ENCODE results near the gene SKIC8. TPM values are rescaled to one million over a fixed set of nuclear protein-coding genes. Genes with fewer than 3 reads are reported as not detected.

SKIC8 gene
- total RNA-seq, 5 donors from 2014 or later (not counting 1 experiment from before 2014, with no cell fraction given), result 25.6 to 42.8 (median 33.5) TPM

GRCh38 chr15:78266806-78267205, 32.6 kb downstream of the SKIC8 start:
- ChIA-PET CTCF (no interaction called here), POLR2A (interaction anchor here (0.6 to 1.4 kb wide), 2 partner anchors 32 to 310 kb away, joined by 6 to 14 read pairs; partner anchors contain the start of gene SKIC8 (in 1 of the 2))
- Histone ChIP-seq H3K36me3 (ENCODE audit: control insufficient read depth in 2 of 2, extremely low read depth in 1 of 2, insufficient read depth in 1 of 2, low read length in 1 of 2) (peaks cover 0 to 10% of the 10 kb centered on the region in 2 donors), H3K4me3 (ENCODE audit: control insufficient read depth in 1 of 2, extremely low read depth in 1 of 2, low read length in 1 of 2) (no peak overlapping the region), H3K4me1 (ENCODE audit: control insufficient read depth in 1 of 2, extremely low read depth in 1 of 2, insufficient read depth in 2 of 2, low read length in 2 of 2) (peaks cover 10 to 23% of the 10 kb centered on the region in 2 experiments), H3K27me3 (replicated peaks in 1 of 2; ENCODE audit: control insufficient read depth in 2 of 2, extremely low read depth in 1 of 2, insufficient read depth in 2 of 2, low read length in 1 of 2) (no peaks in the 10 kb centered on the region), H3K9me3 (no peaks in the 10 kb centered on the region), H3K27ac (ENCODE audit: low read length) (no peak overlapping the region)
- H3K27me3 Mint-ChIP-seq, result no peaks in the 10 kb centered on the region
- H3K36me3 Mint-ChIP-seq, result peaks cover 4% of the 10 kb centered on the region
- peaks cover 33 to 36% (median 36%) of the 10 kb centered on the region in 3 donors for H3K4me1 Mint-ChIP-seq
- no CpG with 5 or more reads among the region's 2 CpGs for WGBS (ENCODE audit: insufficient coverage)
- DNase-seq, result no peak
- no peak for ATAC-seq (replicated peaks in 1 of 4)
- peak overlapping the region; percentile 15 to 70 for H3K27ac Mint-ChIP-seq
- H3K9me3 Mint-ChIP-seq, result no peaks in the 10 kb centered on the region
- H3K4me3 Mint-ChIP-seq, result no peak overlapping the region

- no peaks in the 10 kb centered on the region for H3K9me3 Mint-ChIP-seq
- ATAC-seq (replicated peaks in 1 of 4), result no peak
- peaks cover 4% of the 10 kb centered on the region for H3K36me3 Mint-ChIP-seq
- no peaks in the 10 kb centered on the region for H3K27me3 Mint-ChIP-seq
- H3K4me3 Mint-ChIP-seq, result peak overlapping the region in 2 of 3 donors; percentile 83 to 86
- peaks cover 10 to 23% of the 10 kb centered on the region in 2 experiments for H3K4me1 ChIP-seq (ENCODE audit: control insufficient read depth in 1 of 2, extremely low read depth in 1 of 2, insufficient read depth in 2 of 2, low read length in 2 of 2)
- H3K4me3 ChIP-seq (ENCODE audit: control insufficient read depth in 1 of 2, extremely low read depth in 1 of 2, low read length in 1 of 2), result no peak overlapping the region
- peak overlapping the region; percentile 85 to 88 for H3K27ac Mint-ChIP-seq
- POLR2A ChIA-PET, result interaction anchor here (0.6 to 1.4 kb wide), 3 partner anchors 33 to 309 kb away, joined by 5 to 14 read pairs (median 6); partner anchors contain the start of gene SKIC8 (in 1 of the 2)
- H3K27ac ChIP-seq (ENCODE audit: low read length), result peak overlapping the region; percentile 74
- CTCF ChIA-PET, result interaction anchor here in 1 of 2 donors (0.6 kb wide), 1 partner anchor 158 kb away, joined by 3 read pairs; no protein-coding TSS in a partner anchor
- no peak for DNase-seq
- peaks cover 0 to 5% of the 10 kb centered on the region in 2 donors for H3K36me3 ChIP-seq (ENCODE audit: control insufficient read depth in 2 of 2, extremely low read depth in 1 of 2, insufficient read depth in 1 of 2, low read length in 1 of 2)
- H3K9me3 ChIP-seq, result no peaks in the 10 kb centered on the region
- H3K27me3 ChIP-seq (replicated peaks in 1 of 2; ENCODE audit: control insufficient read depth in 2 of 2, extremely low read depth in 1 of 2, insufficient read depth in 2 of 2, low read length in 1 of 2), result no peaks in the 10 kb centered on the region
- H3K4me1 Mint-ChIP-seq, result peaks cover 33 to 36% (median 36%) of the 10 kb centered on the region in 3 donors
Observed at GRCh38 chr15:78266229-78266628, 33.2 kb downstream of the SKIC8 start.

GRCh38 chr15:78265752-78266224, 33.6 kb downstream of the SKIC8 start:
- H3K27ac ChIP-seq (ENCODE audit: low read length), result peak overlapping the region; percentile 74

GRCh38 chr15:78265137-78265460, 34.3 kb downstream of the SKIC8 start:
- WGBS (ENCODE audit: insufficient coverage), result 44% methylated on average over 8 of the region's 12 CpGs
- POLR2A ChIA-PET, result interaction anchor here (0.6 to 1.5 kb wide), 3 partner anchors 35 to 172 kb away, joined by 3 to 8 read pairs (median 5); partner anchors contain the start of gene SKIC8 (in 2 of the 2)
- Histone ChIP-seq H3K4me3 (ENCODE audit: control insufficient read depth in 1 of 2, extremely low read depth in 1 of 2, low read length in 1 of 2) (peak overlapping the region; percentile 74 to 83), H3K27ac (ENCODE audit: low read length) (peak overlapping the region; percentile 74), H3K36me3 (ENCODE audit: control insufficient read depth in 2 of 2, extremely low read depth in 1 of 2, insufficient read depth in 1 of 2, low read length in 1 of 2) (no peaks in the 10 kb centered on the region), H3K27me3 (replicated peaks in 1 of 2; ENCODE audit: control insufficient read depth in 2 of 2, extremely low read depth in 1 of 2, insufficient read depth in 2 of 2, low read length in 1 of 2) (peaks cover 0 to 2% of the 10 kb centered on the region in 2 experiments), H3K9me3 (no peaks in the 10 kb centered on the region), H3K4me1 (ENCODE audit: control insufficient read depth in 1 of 2, extremely low read depth in 1 of 2, insufficient read depth in 2 of 2, low read length in 2 of 2) (peaks cover 10 to 23% of the 10 kb centered on the region in 2 experiments)
- CTCF ChIA-PET, result interaction anchor here in 1 of 2 donors (0.6 to 1.5 kb wide), 3 partner anchors 34 to 163 kb away, joined by 3 to 7 read pairs (median 5); partner anchors contain the start of gene SKIC8
- Mint-ChIP-seq H3K27ac (peak overlapping the region; percentile 85 to 88), H3K27me3 (no peaks in the 10 kb centered on the region), H3K4me1 (peaks cover 33 to 36% (median 35%) of the 10 kb centered on the region in 3 donors), H3K4me3 (peak overlapping the region; percentile 76 to 86 (median 83)), H3K9me3 (no peaks in the 10 kb centered on the region), H3K36me3 (no peaks in the 10 kb centered on the region)
- DNase-seq (no peak), ATAC-seq (replicated peaks in 1 of 4) (no peak)

More at GRCh38 chr15:78265752-78266224, 33.6 kb downstream of the SKIC8 start:
- H3K36me3 Mint-ChIP-seq, result peaks cover 4% of the 10 kb centered on the region
- H3K4me3 Mint-ChIP-seq, result peak overlapping the region; percentile 76 to 86 (median 83)
- H3K27ac Mint-ChIP-seq, result peak overlapping the region; percentile 85 to 88
- CTCF ChIA-PET, result interaction anchor here (0.6 to 1.5 kb wide), 4 partner anchors 34 to 162 kb away, joined by 3 to 7 read pairs (median 4); partner anchors contain the start of gene SKIC8 (in 1 of the 2)
- no peaks in the 10 kb centered on the region for H3K9me3 Mint-ChIP-seq
- H3K27me3 ChIP-seq (replicated peaks in 1 of 2; ENCODE audit: control insufficient read depth in 2 of 2, extremely low read depth in 1 of 2, insufficient read depth in 2 of 2, low read length in 1 of 2), result no peaks in the 10 kb centered on the region
- 70% methylated on average over 2 of the region's 9 CpGs for WGBS (ENCODE audit: insufficient coverage)
- POLR2A ChIA-PET, result interaction anchor here (0.6 to 1.5 kb wide), 4 partner anchors 34 to 171 kb away, joined by 3 to 8 read pairs (median 4); partner anchors contain the start of gene SKIC8 (in 2 of the 2)
- H3K27me3 Mint-ChIP-seq, result no peaks in the 10 kb centered on the region
- peak in 1 of 35 experiments; percentile 15 for DNase-seq
- no peak for ATAC-seq (replicated peaks in 1 of 4)
- peaks cover 0 to under 1% of the 10 kb centered on the region in 2 donors for H3K36me3 ChIP-seq (ENCODE audit: control insufficient read depth in 2 of 2, extremely low read depth in 1 of 2, insufficient read depth in 1 of 2, low read length in 1 of 2)
- peaks cover 33 to 36% (median 36%) of the 10 kb centered on the region in 3 donors for H3K4me1 Mint-ChIP-seq
- peaks cover 10 to 23% of the 10 kb centered on the region in 2 experiments for H3K4me1 ChIP-seq (ENCODE audit: control insufficient read depth in 1 of 2, extremely low read depth in 1 of 2, insufficient read depth in 2 of 2, low read length in 2 of 2)
- no peaks in the 10 kb centered on the region for H3K9me3 ChIP-seq
- peak overlapping the region in 1 of 2 donors; percentile 74 for H3K4me3 ChIP-seq (ENCODE audit: control insufficient read depth in 1 of 2, extremely low read depth in 1 of 2, low read length in 1 of 2)

- Histone ChIP-seq H3K27ac (ENCODE audit: low read length) (peak within 1 kb of the TSS; percentile 74), H3K27me3 (replicated peaks in 1 of 2; ENCODE audit: control insufficient read depth in 2 of 2, extremely low read depth in 1 of 2, insufficient read depth in 2 of 2, low read length in 1 of 2) (peaks cover 0 to 6% of the 10 kb centered on the region in 2 experiments), H3K9me3 (no peaks in the 10 kb centered on the region), H3K4me3 (ENCODE audit: control insufficient read depth in 1 of 2, extremely low read depth in 1 of 2, low read length in 1 of 2) (peak within 1 kb of the TSS; percentile 74 to 83), H3K36me3 (ENCODE audit: control insufficient read depth in 2 of 2, extremely low read depth in 1 of 2, insufficient read depth in 1 of 2, low read length in 1 of 2) (no peaks in the 10 kb centered on the region), H3K4me1 (ENCODE audit: control insufficient read depth in 1 of 2, extremely low read depth in 1 of 2, insufficient read depth in 2 of 2, low read length in 2 of 2) (peaks cover 10 to 23% of the 10 kb centered on the region in 2 experiments)
- no peaks in the 10 kb centered on the region for H3K27me3 Mint-ChIP-seq
- POLR2A ChIA-PET, result interaction anchor here (0.6 to 1.5 kb wide), 7 partner anchors 22 to 608 kb away, joined by 3 to 8 read pairs (median 6); partner anchors contain the start of genes SKIC8 (in 2 of the 2) and MORF4L1 (in 1 of the 2)
- H3K9me3 Mint-ChIP-seq, result no peaks in the 10 kb centered on the region
- CTCF ChIA-PET, result interaction anchor here in 1 of 2 donors (0.6 to 1.5 kb wide), 3 partner anchors 10 to 158 kb away, joined by 3 to 7 read pairs (median 5); partner anchors contain the start of gene SKIC8
- H3K27ac Mint-ChIP-seq, result peak within 1 kb of the TSS; percentile 86 to 88
- H3K4me3 Mint-ChIP-seq, result peak within 1 kb of the TSS; percentile 76 to 86 (median 83)
- 5% methylated on average over 104 of the region's 107 CpGs for WGBS (ENCODE audit: insufficient coverage)
- ATAC-seq (replicated peaks in 1 of 4), result peak; percentile 79 to 83 (median 82)
- H3K4me1 Mint-ChIP-seq, result peaks cover 33 to 36% (median 35%) of the 10 kb centered on the region in 3 donors
- no peaks in the 10 kb centered on the region for H3K36me3 Mint-ChIP-seq
- peak; percentile 38 to 76 (median 61) for DNase-seq
Observed at GRCh38 chr15:78264304-78265136, 34.9 kb downstream of the SKIC8 start, which contains the start of gene DNAJA4. Gene DNAJA4 (plus strand): TSS chr15:78264562. CDS start chr15:78264764, 202 bp downstream.

Data from T-cell (primary cell).